Activated naive CD8-positive, alpha-beta T cell treated with anti-CD3 and anti-CD28 coated beads, Interleukin-2, amount 50 U/mL, for 24 hours (primary cell): ENCODE results near the gene AOPEP.
A peak's percentile ranks its signal among the peaks of the same experiment; 100 is the strongest.
"Not testable (repeated sequence)": the region's sequence is repeated elsewhere in the genome, so short reads cannot be mapped to it uniquely, and the experiment has no call there.

Source experiments
- ATAC-seq: fragments of 150-1000 bp; cut with Tn5 transposase; one replicate; pipeline ENCODE4 v1.10.0; 2021
- DNase-seq: peaks from one replicate; pipeline ENCODE4 v3.0.0; 2021
- H3K27ac Mint-ChIP-seq: one replicate; pipeline ENCODE4 v1.8.0; 2021; ENCODE audit warnings: mild to moderate bottlenecking, mixed read lengths
- H3K27me3 Mint-ChIP-seq: one replicate; pipeline ENCODE4 v1.8.0; 2021; ENCODE audit warnings: mixed read lengths
- H3K36me3 Mint-ChIP-seq: one replicate; pipeline ENCODE4 v1.8.0; 2021; ENCODE audit warnings: low read depth, mixed read lengths
- H3K4me1 Mint-ChIP-seq: one replicate; pipeline ENCODE4 v1.8.0; 2021; ENCODE audit warnings: mixed read lengths
- H3K4me3 Mint-ChIP-seq: one replicate; pipeline ENCODE4 v1.8.0; 2021; ENCODE audit warnings: mild to moderate bottlenecking, moderate library complexity, mixed read lengths
- H3K9me3 Mint-ChIP-seq: one replicate; pipeline ENCODE4 v1.8.0; 2021; ENCODE audit warnings: mixed read lengths

Gene AOPEP

DNA sequence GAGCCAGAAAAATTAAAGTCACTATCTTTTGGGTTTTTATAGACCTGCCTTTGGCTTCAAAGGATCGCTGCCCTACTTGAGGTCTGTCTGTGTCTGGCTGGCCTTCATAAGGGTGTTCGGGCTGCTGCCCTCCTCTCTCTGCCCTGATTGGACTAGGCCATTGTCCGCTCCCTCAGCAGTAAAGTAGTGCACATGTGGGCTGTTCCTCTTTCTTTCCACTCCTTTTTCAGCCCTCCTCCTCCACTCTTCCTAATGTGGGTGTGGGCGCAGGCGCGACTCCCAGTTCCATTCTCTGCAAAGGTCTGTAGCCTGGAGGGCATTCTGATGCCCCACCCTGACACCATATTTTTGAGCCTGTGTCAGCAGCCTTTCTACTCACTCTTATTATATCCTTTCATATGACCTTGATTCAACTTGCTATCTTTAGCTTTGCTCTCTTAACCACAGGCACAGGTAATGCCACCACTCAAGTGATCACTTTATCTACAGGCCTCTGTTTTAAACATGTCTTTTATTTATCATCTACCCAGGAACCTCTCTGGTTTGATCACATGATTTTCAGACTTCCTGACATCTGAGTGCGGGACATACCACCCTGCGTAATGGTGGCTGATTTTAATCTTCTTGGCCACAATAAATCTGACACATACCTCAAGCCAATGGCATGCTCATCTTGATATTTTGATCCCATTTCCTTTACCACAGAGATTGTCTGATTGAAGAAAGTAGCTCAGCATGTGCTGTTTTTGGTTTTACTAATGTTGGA, 144.5 kb downstream of the AOPEP start:
- DNase-seq, result peak; percentile 20
- Mint-ChIP-seq H3K36me3 (peaks cover 2% of the 10 kb centered on the region), H3K4me3 (peak overlapping the region; percentile 40), H3K9me3 (peaks cover 7% of the 10 kb centered on the region), H3K4me1 (peaks cover 52% of the 10 kb centered on the region), H3K27ac (peak overlapping the region; percentile 86), H3K27me3 (peaks cover 5% of the 10 kb centered on the region)
- peak; percentile 63 for ATAC-seq

DNA sequence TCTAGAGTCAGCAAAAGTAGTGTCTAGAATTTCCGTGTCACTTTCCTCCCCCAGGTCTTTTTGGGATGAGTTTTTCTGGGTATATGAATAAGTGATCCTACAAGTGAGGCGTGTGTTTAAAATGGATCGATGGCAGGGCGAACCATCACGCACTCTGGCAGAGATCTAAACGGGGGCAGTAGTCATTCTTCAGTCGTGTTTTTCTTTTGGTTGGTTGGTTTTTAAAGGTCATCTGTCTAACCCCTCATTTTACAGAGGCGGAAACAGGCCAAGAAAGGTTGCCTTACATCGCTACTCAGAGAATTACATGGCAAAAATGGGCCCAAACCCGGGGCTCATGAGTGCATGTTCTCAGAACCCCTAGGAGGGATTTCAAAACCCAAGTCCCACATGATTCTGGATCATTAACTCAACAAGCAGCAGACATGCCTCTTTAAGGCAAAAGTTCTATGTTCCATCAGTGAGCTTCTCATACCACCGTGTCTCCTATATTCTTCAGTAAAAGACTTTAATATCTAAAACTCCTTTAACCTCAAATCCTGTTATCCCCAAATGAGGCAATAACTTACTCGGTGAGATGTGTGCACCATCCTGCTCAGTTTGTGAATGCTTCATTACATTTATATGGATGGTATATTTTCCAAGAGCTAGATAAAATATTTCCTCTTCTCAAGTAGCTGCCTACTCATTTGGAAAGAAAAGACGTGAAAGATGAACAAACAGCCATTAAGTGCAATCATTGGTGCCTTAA, 145.8 kb downstream of the AOPEP start:
- peaks cover 53% of the 10 kb centered on the region for H3K4me1 Mint-ChIP-seq

GRCh38 chr9:94872891-94873511, 146.5 kb downstream of the AOPEP start:
- Mint-ChIP-seq H3K9me3 (peaks cover 9% of the 10 kb centered on the region), H3K4me3 (no peak overlapping the region), H3K36me3 (peaks cover 2% of the 10 kb centered on the region), H3K27me3 (peaks cover 5% of the 10 kb centered on the region), H3K27ac (no peak overlapping the region), H3K4me1 (peaks cover 54% of the 10 kb centered on the region)
- no peak for DNase-seq
- no peak for ATAC-seq

More for the DNA sequence above, 145.8 kb downstream of the AOPEP start:
- DNase-seq (no peak), ATAC-seq (no peak)
- peaks cover 2% of the 10 kb centered on the region for H3K36me3 Mint-ChIP-seq
- H3K9me3 Mint-ChIP-seq, result peaks cover 9% of the 10 kb centered on the region
- no peak overlapping the region for H3K4me3 Mint-ChIP-seq
- H3K27ac Mint-ChIP-seq, result peak overlapping the region; percentile 41
- peaks cover 5% of the 10 kb centered on the region for H3K27me3 Mint-ChIP-seq

- DNase-seq (no peak), ATAC-seq (no peak)
- H3K36me3 Mint-ChIP-seq, result peaks cover 2% of the 10 kb centered on the region
- H3K27ac Mint-ChIP-seq, result no peak overlapping the region
- H3K4me3 Mint-ChIP-seq, result no peak overlapping the region
- H3K4me1 Mint-ChIP-seq, result peaks cover 60% of the 10 kb centered on the region
- H3K9me3 Mint-ChIP-seq, result peaks cover 15% of the 10 kb centered on the region
- H3K27me3 Mint-ChIP-seq, result peaks cover 5% of the 10 kb centered on the region
Measured at GRCh38 chr9:94874316-94874715, 147.8 kb downstream of the AOPEP start.

GRCh38 chr9:94875300-94876020, 149.0 kb downstream of the AOPEP start:
- DNase-seq, result no peak
- Mint-ChIP-seq H3K9me3 (peaks cover 15% of the 10 kb centered on the region), H3K36me3 (peaks cover 2% of the 10 kb centered on the region), H3K27ac (no peak overlapping the region), H3K27me3 (peaks cover 5% of the 10 kb centered on the region), H3K4me3 (no peak overlapping the region), H3K4me1 (peaks cover 50% of the 10 kb centered on the region)
- no peak for ATAC-seq

DNA sequence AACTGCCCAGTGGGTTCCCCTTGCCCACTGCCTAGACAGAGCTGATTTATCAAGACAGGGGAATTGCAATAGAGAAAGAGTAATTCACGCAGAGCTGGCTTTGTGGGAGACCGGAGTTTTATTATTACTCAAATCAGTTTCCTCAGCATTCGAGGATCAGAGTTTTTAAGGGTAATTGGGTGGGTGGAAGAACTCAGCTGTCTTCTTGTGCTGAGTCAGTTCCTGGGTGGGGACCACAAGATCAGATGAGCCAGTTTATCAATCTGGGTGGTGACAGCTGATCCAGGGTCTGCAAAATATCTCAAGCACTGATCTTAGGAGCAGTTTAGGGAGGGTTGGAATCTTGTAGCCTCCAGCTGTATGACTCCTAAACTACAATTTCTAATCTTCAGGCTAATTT, 152.3 kb downstream of the AOPEP start:
- ATAC-seq, result peak; percentile 85
- Mint-ChIP-seq H3K27ac (peak overlapping the region; percentile 55), H3K4me1 (peaks cover 31% of the 10 kb centered on the region), H3K9me3 (peaks cover 10% of the 10 kb centered on the region)
- H3K36me3 Mint-ChIP-seq, DNase-seq, H3K27me3 Mint-ChIP-seq, H3K4me3 Mint-ChIP-seq: not testable (repeated sequence)

DNA sequence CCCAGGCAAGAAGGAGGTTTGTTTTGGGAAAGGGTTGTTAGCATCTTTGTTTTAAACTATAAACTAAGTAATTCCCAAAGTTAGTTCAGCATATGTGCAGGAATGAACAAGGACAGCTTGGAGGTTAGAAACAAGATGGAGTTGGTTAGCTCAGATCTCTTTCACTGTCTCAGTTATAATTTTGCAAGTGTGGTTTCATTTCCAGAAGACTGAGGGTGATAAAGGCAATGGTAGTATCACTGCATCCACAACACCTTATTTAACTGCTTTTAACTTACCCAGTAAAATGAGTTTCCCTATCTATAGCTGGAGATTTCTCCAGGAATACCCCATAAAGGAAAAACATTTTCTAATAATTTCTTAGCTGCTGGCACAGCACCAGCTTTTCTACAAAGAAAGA, 152.7 kb downstream of the AOPEP start:
- DNase-seq, result no peak
- no peak for ATAC-seq
- peaks cover 5% of the 10 kb centered on the region for H3K36me3 Mint-ChIP-seq
- no peak overlapping the region for H3K4me3 Mint-ChIP-seq
- no peak overlapping the region for H3K27ac Mint-ChIP-seq
- peaks cover 31% of the 10 kb centered on the region for H3K4me1 Mint-ChIP-seq
- H3K27me3 Mint-ChIP-seq, result peaks cover 2% of the 10 kb centered on the region
- peaks cover 10% of the 10 kb centered on the region for H3K9me3 Mint-ChIP-seq

- Mint-ChIP-seq H3K27ac (no peak overlapping the region), H3K4me3 (no peak overlapping the region), H3K9me3 (peaks cover 8% of the 10 kb centered on the region), H3K27me3 (peaks cover 2% of the 10 kb centered on the region), H3K4me1 (peaks cover 22% of the 10 kb centered on the region), H3K36me3 (peaks cover 3% of the 10 kb centered on the region)
- ATAC-seq, result no peak
- no peak for DNase-seq
Measured at GRCh38 chr9:94881023-94881422, 154.5 kb downstream of the AOPEP start.

GRCh38 chr9:94881454-94881853, 155.0 kb downstream of the AOPEP start:
- Mint-ChIP-seq H3K27me3 (peaks cover 2% of the 10 kb centered on the region), H3K27ac (no peak overlapping the region), H3K36me3 (peaks cover 3% of the 10 kb centered on the region), H3K4me3 (no peak overlapping the region), H3K9me3 (peaks cover 6% of the 10 kb centered on the region), H3K4me1 (peaks cover 22% of the 10 kb centered on the region)
- no peak for DNase-seq
- ATAC-seq, result no peak

GRCh38 chr9:94881940-94882339, 155.4 kb downstream of the AOPEP start:
- H3K27me3 Mint-ChIP-seq, result peaks cover 2% of the 10 kb centered on the region

DNA sequence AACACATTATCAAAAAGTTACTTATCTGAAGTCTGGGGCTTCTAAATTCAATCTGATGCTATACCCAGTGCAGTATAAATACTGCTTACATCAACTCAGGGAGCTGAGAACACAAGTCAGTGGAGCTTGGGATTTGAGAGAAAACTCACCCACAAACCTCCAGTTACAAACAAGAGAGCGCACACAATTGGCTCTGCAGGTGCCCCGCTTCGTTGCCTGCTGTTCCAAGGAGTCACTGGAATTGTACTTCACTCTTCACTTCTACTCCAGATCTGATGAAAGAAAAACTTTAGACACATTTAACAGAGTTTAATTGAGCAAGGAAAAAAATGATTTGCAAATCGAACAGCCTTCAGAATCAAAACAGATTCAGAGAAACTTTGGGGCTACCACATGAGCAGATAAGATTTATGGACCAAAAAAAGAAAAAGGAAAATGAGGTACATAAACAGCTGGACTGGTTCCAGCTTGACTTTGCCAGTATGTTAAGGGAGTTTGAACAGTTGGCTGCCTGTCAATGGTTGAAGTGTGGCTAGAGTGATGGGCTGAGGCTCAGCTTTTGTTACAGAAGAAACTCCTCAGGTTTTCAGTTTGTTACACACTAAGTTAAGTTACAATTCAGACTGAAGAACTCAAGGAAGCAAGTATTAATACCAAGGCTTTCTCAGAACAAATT, 156.6 kb downstream of the AOPEP start:
- Mint-ChIP-seq H3K9me3 (peaks cover 6% of the 10 kb centered on the region), H3K36me3 (peaks cover 3% of the 10 kb centered on the region), H3K27ac (no peak overlapping the region), H3K4me3 (no peak overlapping the region), H3K4me1 (peaks cover 20% of the 10 kb centered on the region), H3K27me3 (peaks cover 2% of the 10 kb centered on the region)
- ATAC-seq (no peak), DNase-seq (no peak)

More at GRCh38 chr9:94881940-94882339, 155.4 kb downstream of the AOPEP start:
- H3K36me3 Mint-ChIP-seq, result peaks cover 3% of the 10 kb centered on the region
- DNase-seq (no peak), ATAC-seq (no peak)
- H3K9me3 Mint-ChIP-seq, result peaks cover 6% of the 10 kb centered on the region
- no peak overlapping the region for H3K4me3 Mint-ChIP-seq
- no peak overlapping the region for H3K27ac Mint-ChIP-seq
- H3K4me1 Mint-ChIP-seq, result peaks cover 22% of the 10 kb centered on the region

DNA sequence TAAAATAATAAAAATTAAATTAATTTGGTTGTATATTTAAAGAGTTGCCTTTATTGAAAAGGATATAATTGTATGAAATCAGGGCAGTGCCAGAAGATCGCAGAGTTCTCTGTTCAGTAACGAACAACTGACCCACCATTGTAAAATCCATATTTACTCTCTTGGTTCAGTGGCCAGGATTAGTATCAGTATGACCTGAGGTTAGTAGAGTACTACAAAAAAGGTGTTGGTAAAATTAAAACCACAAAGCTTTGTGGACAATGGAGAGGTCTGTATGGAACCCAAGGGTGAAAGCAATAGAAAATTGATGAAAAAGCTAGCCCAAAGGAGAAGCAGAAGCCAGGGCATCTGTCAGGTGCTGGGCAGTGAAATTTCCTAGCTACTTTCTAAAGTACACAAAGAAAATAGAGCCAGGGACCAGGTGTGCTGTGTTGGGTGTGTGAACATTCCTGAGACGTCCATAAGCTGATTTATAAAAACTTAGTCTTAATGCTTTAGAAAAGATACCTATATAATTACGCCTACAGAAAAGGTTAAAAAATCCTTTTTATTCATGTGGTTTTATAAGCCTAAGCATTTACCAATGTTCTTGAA, 159.5 kb downstream of the AOPEP start:
- no peak for DNase-seq
- Mint-ChIP-seq H3K4me1 (peaks cover 5% of the 10 kb centered on the region), H3K27ac (no peak overlapping the region), H3K27me3 (no peaks in the 10 kb centered on the region), H3K9me3 (peaks cover 10% of the 10 kb centered on the region), H3K4me3 (no peak overlapping the region), H3K36me3 (peaks cover 22% of the 10 kb centered on the region)
- no peak for ATAC-seq

DNA sequence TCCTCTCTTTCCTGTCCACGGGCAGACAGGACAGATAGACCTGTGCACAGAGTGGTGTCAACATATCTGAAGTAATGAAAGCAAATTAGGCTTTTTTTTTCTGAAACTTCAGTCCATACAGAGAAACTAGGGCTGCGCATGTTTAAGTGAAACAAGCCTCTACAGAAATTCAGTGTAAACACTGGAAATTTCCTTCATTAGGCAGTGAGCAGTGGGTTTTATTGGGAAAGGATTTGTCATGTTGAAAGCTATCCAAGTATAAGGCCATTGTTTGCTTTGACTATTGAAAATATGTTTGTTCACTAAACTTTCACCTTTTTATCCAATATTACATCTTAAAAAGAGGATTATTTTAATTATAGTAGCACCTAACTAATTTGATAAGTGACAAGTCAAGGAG, 161.2 kb downstream of the AOPEP start:
- Mint-ChIP-seq H3K4me3 (no peak overlapping the region), H3K36me3 (peaks cover 29% of the 10 kb centered on the region), H3K27me3 (no peaks in the 10 kb centered on the region), H3K27ac (no peak overlapping the region), H3K9me3 (peaks cover 21% of the 10 kb centered on the region), H3K4me1 (no peaks in the 10 kb centered on the region)
- no peak for ATAC-seq
- no peak for DNase-seq
